ENCODE data around the gene CAB39. TPM values are rescaled to one million over a fixed set of nuclear protein-coding genes. Genes with fewer than 3 reads are reported as not detected.

The CAB39 gene
- total RNA-seq, 1 donor, result 53.2 TPM

DNA sequence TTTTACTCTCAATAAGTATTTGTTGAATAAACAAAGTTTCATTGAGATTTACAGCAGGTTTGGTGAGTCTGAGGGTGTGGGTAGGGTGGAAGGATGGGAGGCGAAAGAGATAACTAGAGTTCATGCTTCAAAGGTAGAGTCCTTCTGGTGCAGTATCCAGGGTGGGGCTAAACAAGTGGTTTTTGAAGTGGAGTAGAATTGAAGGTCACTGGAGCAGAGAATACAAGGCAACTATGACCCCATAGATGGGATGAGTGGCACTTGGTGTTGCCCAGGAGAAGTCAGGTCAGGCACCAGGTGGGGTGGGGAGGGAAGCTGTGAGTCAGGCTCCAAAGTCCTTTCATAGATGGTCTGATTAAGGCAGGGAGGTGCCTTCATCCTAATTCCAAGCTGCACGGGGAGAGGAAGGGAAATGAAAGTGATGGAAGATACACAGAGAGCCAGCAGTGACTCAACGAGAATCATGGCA lies 6.6 kb upstream of the CAB39 start:
- Histone ChIP-seq H3K79me2 (ENCODE audit: insufficient read depth, low read length) (no peaks in the 10 kb centered on the region), H3K4me2 (ENCODE audit: insufficient read depth, low read length) (no peak overlapping the region), H4K20me1 (ENCODE audit: insufficient read depth, low read length) (no peaks in the 10 kb centered on the region), H2AFZ (ENCODE audit: low read length) (no peak overlapping the region), H3K27ac (ENCODE audit: low read depth, low read length) (no peak overlapping the region), H3K9me3 (ENCODE audit: low read depth, low read length) (no peaks in the 10 kb centered on the region), H3K4me3 (ENCODE audit: insufficient read depth, low read length) (no peak overlapping the region), H3K27me3 (ENCODE audit: insufficient read depth, low read length) (no peaks in the 10 kb centered on the region), H3K4me1 (ENCODE audit: insufficient read depth, low read length) (no peaks in the 10 kb centered on the region), H3K36me3 (ENCODE audit: insufficient read depth, low read length) (no peaks in the 10 kb centered on the region)
- TF ChIP-seq, protein P1, sequence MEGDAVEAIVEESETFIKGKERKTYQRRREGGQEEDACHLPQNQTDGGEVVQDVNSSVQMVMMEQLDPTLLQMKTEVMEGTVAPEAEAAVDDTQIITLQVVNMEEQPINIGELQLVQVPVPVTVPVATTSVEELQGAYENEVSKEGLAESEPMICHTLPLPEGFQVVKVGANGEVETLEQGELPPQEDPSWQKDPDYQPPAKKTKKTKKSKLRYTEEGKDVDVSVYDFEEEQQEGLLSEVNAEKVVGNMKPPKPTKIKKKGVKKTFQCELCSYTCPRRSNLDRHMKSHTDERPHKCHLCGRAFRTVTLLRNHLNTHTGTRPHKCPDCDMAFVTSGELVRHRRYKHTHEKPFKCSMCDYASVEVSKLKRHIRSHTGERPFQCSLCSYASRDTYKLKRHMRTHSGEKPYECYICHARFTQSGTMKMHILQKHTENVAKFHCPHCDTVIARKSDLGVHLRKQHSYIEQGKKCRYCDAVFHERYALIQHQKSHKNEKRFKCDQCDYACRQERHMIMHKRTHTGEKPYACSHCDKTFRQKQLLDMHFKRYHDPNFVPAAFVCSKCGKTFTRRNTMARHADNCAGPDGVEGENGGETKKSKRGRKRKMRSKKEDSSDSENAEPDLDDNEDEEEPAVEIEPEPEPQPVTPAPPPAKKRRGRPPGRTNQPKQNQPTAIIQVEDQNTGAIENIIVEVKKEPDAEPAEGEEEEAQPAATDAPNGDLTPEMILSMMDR (IDR thresholded peaks at IDR 0.05; ENCODE audit: extremely low read depth, low read depth, low read length), result no peak
- DNase-seq (ENCODE audit: insufficient read length, low spot score, missing footprints), result no peak

DNA sequence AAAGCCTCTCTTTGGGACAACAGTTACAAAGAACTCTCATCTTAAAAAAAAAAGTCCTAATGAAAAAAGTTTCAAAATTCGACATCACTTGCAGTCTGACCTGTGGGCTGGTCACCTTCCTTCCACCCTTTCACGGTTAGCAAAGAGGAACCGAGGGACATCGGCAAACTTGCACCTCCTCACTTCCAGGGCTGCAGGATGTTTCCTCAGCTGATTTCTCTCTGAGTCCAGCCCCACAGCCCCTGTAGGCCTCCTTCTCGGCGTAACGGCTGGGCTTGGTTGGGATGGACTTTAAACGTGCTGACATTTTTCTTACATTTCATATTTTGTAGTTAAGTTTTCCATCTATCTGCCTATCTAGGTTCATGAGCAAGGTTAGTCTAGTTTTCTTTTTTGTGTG lies 5.7 kb upstream of the CAB39 start:
- Histone ChIP-seq H3K27ac (ENCODE audit: low read depth, low read length) (no peak overlapping the region), H4K20me1 (ENCODE audit: insufficient read depth, low read length) (no peaks in the 10 kb centered on the region), H3K9me3 (ENCODE audit: low read depth, low read length) (no peaks in the 10 kb centered on the region), H2AFZ (ENCODE audit: low read length) (no peak overlapping the region), H3K36me3 (ENCODE audit: insufficient read depth, low read length) (no peaks in the 10 kb centered on the region), H3K79me2 (ENCODE audit: insufficient read depth, low read length) (no peaks in the 10 kb centered on the region), H3K4me2 (ENCODE audit: insufficient read depth, low read length) (no peak overlapping the region), H3K27me3 (ENCODE audit: insufficient read depth, low read length) (no peaks in the 10 kb centered on the region), H3K4me1 (ENCODE audit: insufficient read depth, low read length) (no peaks in the 10 kb centered on the region), H3K4me3 (ENCODE audit: insufficient read depth, low read length) (no peak overlapping the region)
- DNase-seq (ENCODE audit: insufficient read length, low spot score, missing footprints), result no peak
- TF ChIP-seq, protein P1 (IDR thresholded peaks at IDR 0.05; ENCODE audit: extremely low read depth, low read depth, low read length), result no peak

DNA sequence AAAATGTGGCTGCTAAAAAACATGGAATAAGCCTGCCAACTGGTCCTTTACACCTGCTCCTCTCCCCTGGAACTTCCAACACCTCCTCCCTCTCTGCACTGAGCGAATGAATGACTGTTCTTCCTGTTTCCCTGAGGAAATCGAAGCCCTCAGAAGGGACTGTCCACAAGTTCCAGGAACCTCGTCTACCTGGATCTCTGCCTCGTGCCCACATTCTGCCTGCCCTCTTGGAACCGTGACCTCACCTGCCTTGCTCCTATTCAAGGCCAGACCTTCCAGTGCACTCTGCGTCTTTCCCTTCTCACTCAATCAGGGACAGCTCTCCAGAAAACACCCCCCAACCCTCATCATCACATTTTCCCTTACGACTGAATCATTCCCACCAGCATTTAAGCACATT lies 4.4 kb upstream of the CAB39 start:
- H3K36me3 ChIP-seq (ENCODE audit: insufficient read depth, low read length), result no peaks in the 10 kb centered on the region
- H3K27ac ChIP-seq (ENCODE audit: low read depth, low read length), result no peak overlapping the region
- H2AFZ ChIP-seq (ENCODE audit: low read length), result no peak overlapping the region
- H3K4me1 ChIP-seq (ENCODE audit: insufficient read depth, low read length), result no peaks in the 10 kb centered on the region
- no peaks in the 10 kb centered on the region for H3K9me3 ChIP-seq (ENCODE audit: low read depth, low read length)
- no peak for DNase-seq (ENCODE audit: insufficient read length, low spot score, missing footprints)
- H3K27me3 ChIP-seq (ENCODE audit: insufficient read depth, low read length), result no peaks in the 10 kb centered on the region
- H3K4me3 ChIP-seq (ENCODE audit: insufficient read depth, low read length), result no peak overlapping the region
- H3K4me2 ChIP-seq (ENCODE audit: insufficient read depth, low read length), result no peak overlapping the region
- TF ChIP-seq, protein P1 (IDR thresholded peaks at IDR 0.05; ENCODE audit: extremely low read depth, low read depth, low read length), result no peak
- peaks cover 5% of the 10 kb centered on the region for H3K79me2 ChIP-seq (ENCODE audit: insufficient read depth, low read length)
- H4K20me1 ChIP-seq (ENCODE audit: insufficient read depth, low read length), result no peaks in the 10 kb centered on the region

DNA sequence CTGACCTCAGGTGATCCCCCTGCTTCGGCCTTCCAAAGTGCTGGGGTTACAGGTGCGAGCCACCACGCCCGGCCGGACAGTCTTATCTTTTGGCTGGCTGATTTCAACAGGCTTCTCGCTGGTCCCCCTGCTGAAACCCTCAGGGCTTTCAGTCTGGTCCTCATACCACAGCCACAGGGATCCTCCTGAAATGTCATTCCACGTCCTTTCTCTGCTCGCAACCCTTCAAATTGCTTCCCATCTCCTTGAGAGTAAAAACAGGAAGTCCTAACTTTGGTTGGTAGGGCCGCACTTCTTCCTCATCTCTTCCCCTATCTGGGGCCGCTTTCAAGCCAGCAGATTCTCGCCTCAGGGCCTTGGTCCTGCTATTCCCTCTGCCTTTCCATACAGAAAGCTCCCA lies 1.4 kb upstream of the CAB39 start:
- Histone ChIP-seq H3K79me2 (ENCODE audit: insufficient read depth, low read length) (peaks cover 36% of the 10 kb centered on the region), H3K27ac (ENCODE audit: low read depth, low read length) (no peak overlapping the region), H3K4me3 (ENCODE audit: insufficient read depth, low read length) (no peak overlapping the region), H3K27me3 (ENCODE audit: insufficient read depth, low read length) (no peaks in the 10 kb centered on the region), H4K20me1 (ENCODE audit: insufficient read depth, low read length) (peaks cover 26% of the 10 kb centered on the region), H3K4me1 (ENCODE audit: insufficient read depth, low read length) (peaks cover 21% of the 10 kb centered on the region), H3K36me3 (ENCODE audit: insufficient read depth, low read length) (no peaks in the 10 kb centered on the region), H2AFZ (ENCODE audit: low read length) (no peak overlapping the region), H3K4me2 (ENCODE audit: insufficient read depth, low read length) (no peak overlapping the region), H3K9me3 (ENCODE audit: low read depth, low read length) (no peaks in the 10 kb centered on the region)
- DNase-seq (ENCODE audit: insufficient read length, low spot score, missing footprints), result no peak
- TF ChIP-seq, protein P1 (IDR thresholded peaks at IDR 0.05; ENCODE audit: extremely low read depth, low read depth, low read length), result no peak

Measured in osteoblast (primary cell).